Inflammatory macrophage treated with lipopolysaccharide for 1 hour (primary cell): ENCODE data around the gene PRPF6.

ENCODE experiments used
- DNase-seq, 2 donors: peaks; one replicate each; pipeline ENCODE4 v3.0.0-alpha.2; 2020 to 2022

The PRPF6 gene

GRCh38 chr20:64052326-64052722 is 71.4 kb downstream of the PRPF6 start:
- no peak for DNase-seq

- DNase-seq, result no peak
These were observed 72.3 kb downstream of the PRPF6 start for GRCh38 chr20:64052987-64053840.

GRCh38 chr20:64053841-64054661 is 73.1 kb downstream of the PRPF6 start:
- DNase-seq, result no peak

- no peak for DNase-seq
These were observed 74.5 kb downstream of the PRPF6 start for GRCh38 chr20:64055396-64055892.

- no peak for DNase-seq
These were observed 75.1 kb downstream of the PRPF6 start for GRCh38 chr20:64055893-64056638.

GRCh38 chr20:64056639-64056888 is 75.6 kb downstream of the PRPF6 start:
- no peak for DNase-seq

- DNase-seq, result no peak
These were observed 76.1 kb downstream of the PRPF6 start for GRCh38 chr20:64056889-64057627.

- peak in 1 of 2 donors; percentile 71 for DNase-seq
These were observed 76.9 kb downstream of the PRPF6 start for GRCh38 chr20:64057628-64058498.

- peak in 1 of 2 donors; percentile 49 for DNase-seq
These were observed 77.6 kb downstream of the PRPF6 start for GRCh38 chr20:64058536-64058935.

GRCh38 chr20:64062276-64062595 is 81.3 kb downstream of the PRPF6 start:
- no peak for DNase-seq

- peak; percentile 90 to 94 for DNase-seq
These were observed 81.9 kb downstream of the PRPF6 start, which contains the start of gene TCEA2 for GRCh38 chr20:64062596-64063388. TCEA2 (plus strand) TSS chr20:64063198; CDS start chr20:64063313, 115 bp downstream.

- peak; percentile 46 to 48 for DNase-seq
These were observed 82.6 kb downstream of the PRPF6 start for GRCh38 chr20:64063389-64064144.

GRCh38 chr20:64064145-64064698 is 83.3 kb downstream of the PRPF6 start:
- no peak for DNase-seq

- DNase-seq, result no peak
These were observed 84.4 kb downstream of the PRPF6 start for GRCh38 chr20:64065062-64065973.

- no peak for DNase-seq
These were observed 85.0 kb downstream of the PRPF6 start for GRCh38 chr20:64065974-64066343.

- no peak for DNase-seq
These were observed 86.2 kb downstream of the PRPF6 start for GRCh38 chr20:64067005-64067632.

GRCh38 chr20:64067733-64068307 is 86.9 kb downstream of the PRPF6 start:
- no peak for DNase-seq
